Fibroblast of pulmonary artery (primary cell): ENCODE results near the gene PRR16.
A peak's percentile ranks its signal among the peaks of the same experiment; 100 is the strongest.

ENCODE experiments used
- DNase-seq: peaks from one replicate; pipeline ENCODE4 v3.0.0-alpha.2; 2010; ENCODE audit warnings: low read depth
- H3K4me3 ChIP-seq: replicated peaks from 2 replicates; pipeline ENCODE4 v1.5.1; 2011; ENCODE audit warnings: low read depth, mild to moderate bottlenecking, control low read depth, low read length, moderate library complexity
- CTCF ChIP-seq: IDR thresholded peaks from 2 replicates; pipeline ENCODE4 v1.5.1; 2011; ENCODE audit warnings: mild to moderate bottlenecking, control low read depth, low read length, inconsistent platforms; ENCODE audit errors: missing control alignments

PRR16 gene

DNA sequence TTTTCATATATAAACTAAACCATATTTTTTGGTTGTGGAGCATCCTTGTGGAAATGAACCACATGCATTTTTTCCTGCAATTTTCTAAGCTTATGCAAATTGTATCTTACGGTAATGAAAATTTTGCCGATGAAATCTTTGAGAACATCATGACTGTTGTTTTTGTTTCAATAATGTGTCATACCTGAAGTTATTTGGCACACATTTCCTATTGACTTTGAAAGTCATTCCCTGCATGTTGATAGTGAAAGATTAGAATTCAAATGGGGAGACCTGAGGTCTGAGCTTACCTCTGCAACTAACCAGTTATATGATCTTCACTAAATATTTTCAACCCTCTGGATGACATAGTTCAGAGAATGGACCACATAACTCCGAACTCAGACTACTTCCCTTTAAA is 88.5 kb downstream of the PRR16 start:
- no peak for DNase-seq
- no peak for TF ChIP-seq CTCF
- no peak overlapping the region for H3K4me3 ChIP-seq

- DNase-seq: no peak
- no peak for TF ChIP-seq CTCF
- H3K4me3 ChIP-seq: no peak overlapping the region
Measured at GRCh38 chr5:120555345-120555744, 91.2 kb downstream of the PRR16 start.

GRCh38 chr5:120564013-120564412 is 99.9 kb downstream of the PRR16 start:
- no peak for TF ChIP-seq CTCF
- DNase-seq: no peak
- no peak overlapping the region for H3K4me3 ChIP-seq

DNA sequence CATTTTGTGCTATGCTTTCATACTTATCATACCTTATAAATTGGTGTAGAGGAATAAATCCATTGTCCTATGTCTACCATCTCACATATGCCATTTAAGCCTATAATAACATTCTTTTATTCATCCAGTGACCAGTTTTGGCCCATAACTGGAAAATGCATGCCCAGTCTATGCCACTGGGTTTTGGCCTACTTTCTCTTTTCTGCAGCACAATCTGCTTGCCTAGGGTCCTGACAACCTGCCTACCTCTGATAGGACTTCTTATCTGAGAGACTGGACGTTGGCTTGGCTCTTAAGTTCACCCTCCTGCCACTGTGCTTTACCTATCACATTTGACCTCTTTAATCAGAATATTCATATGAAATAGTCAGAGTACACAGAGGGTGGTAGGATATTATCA is 103.0 kb downstream of the PRR16 start:
- TF ChIP-seq CTCF: no peak
- H3K4me3 ChIP-seq: no peak overlapping the region
- no peak for DNase-seq

DNA sequence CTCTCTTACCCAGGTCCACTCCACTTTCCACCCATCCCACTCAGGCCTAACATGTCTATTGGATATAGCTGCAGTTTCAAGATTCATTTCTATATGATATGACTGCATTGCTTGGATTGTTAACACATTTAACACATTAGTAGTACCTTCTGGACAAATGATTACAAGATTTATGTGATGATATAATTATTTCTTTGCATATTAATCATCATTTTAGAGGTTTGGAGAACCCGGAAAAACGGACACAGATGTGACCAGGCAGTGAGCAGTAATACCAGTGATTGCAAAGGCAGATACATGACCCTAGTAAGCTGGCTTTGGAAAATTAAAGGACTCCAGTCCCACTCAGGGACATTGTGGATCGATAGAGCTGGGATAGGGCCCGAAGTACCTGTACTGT is 103.8 kb downstream of the PRR16 start:
- H3K4me3 ChIP-seq: no peak overlapping the region
- no peak for TF ChIP-seq CTCF
- no peak for DNase-seq

GRCh38 chr5:120568711-120569110 is 104.6 kb downstream of the PRR16 start:
- H3K4me3 ChIP-seq: no peak overlapping the region
- DNase-seq: peak; percentile 4
- TF ChIP-seq CTCF: no peak

DNA sequence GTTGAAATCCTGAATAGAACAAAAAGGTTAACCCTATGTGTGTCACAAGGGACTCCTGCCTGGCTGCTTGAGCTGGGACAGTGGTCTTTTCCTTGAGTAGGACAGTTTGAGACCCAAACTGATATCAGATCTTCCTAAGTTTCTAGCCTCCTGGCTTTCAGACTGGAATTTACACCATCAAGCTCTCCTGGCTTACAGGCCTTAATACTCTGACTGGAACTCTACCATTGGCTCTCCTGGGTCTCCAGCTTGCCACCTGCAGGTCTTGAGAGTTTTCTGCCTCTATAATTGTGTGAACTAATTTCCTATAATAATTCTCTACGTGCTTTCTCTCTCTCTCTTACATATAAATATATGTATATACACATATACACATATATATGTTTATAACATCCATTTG is 112.5 kb downstream of the PRR16 start:
- TF ChIP-seq CTCF: no peak
- no peak overlapping the region for H3K4me3 ChIP-seq
- no peak for DNase-seq
